Measurements from ENCODE around the gene TGFB2. TPM values are rescaled to one million over a fixed set of nuclear protein-coding genes. Genes with fewer than 3 reads are reported as not detected.
A peak's percentile ranks its signal among the peaks of the same experiment; 100 is the strongest.

TGFB2 gene
- total RNA-seq, 1 experiment from 2014 or later = 18.7 TPM

- DNase-seq (ENCODE audit: low read depth) = no peak
Measured at GRCh38 chr1:218332416-218332815, 12.7 kb upstream of the TGFB2 start.

- DNase-seq (ENCODE audit: low read depth) = peak; percentile 62
Measured at GRCh38 chr1:218336328-218336727, 8.8 kb upstream of the TGFB2 start.

- peak; percentile 44 for DNase-seq (ENCODE audit: low read depth)
Measured at GRCh38 chr1:218339267-218339831, 5.8 kb upstream of the TGFB2 start.

- no peak for DNase-seq (ENCODE audit: low read depth)
Measured at GRCh38 chr1:218341325-218341724, 3.8 kb upstream of the TGFB2 start.

- DNase-seq (ENCODE audit: low read depth) = no peak
Measured at GRCh38 chr1:218342091-218342490, 3.0 kb upstream of the TGFB2 start.

GRCh38 chr1:218345673-218346390 is 696 bp downstream of the TGFB2 start:
- peak; percentile 81 for DNase-seq (ENCODE audit: low read depth)

GRCh38 chr1:218346391-218347204 is 1.5 kb downstream of the TGFB2 start:
- DNase-seq (ENCODE audit: low read depth) = peak; percentile 48

- peak; percentile 49 for DNase-seq (ENCODE audit: low read depth)
Measured at GRCh38 chr1:218347336-218347722, 2.2 kb downstream of the TGFB2 start.

GRCh38 chr1:218347723-218348627 is 2.8 kb downstream of the TGFB2 start:
- peak; percentile 80 for DNase-seq (ENCODE audit: low read depth)

- no peak for DNase-seq (ENCODE audit: low read depth)
Measured at GRCh38 chr1:218348628-218349071, 3.5 kb downstream of the TGFB2 start.

- DNase-seq (ENCODE audit: low read depth) = peak; percentile 10
Measured at GRCh38 chr1:218349348-218350034, 4.4 kb downstream of the TGFB2 start.

GRCh38 chr1:218350035-218350525 is 4.9 kb downstream of the TGFB2 start:
- peak; percentile 13 for DNase-seq (ENCODE audit: low read depth)

- peak; percentile 56 for DNase-seq (ENCODE audit: low read depth)
Measured at GRCh38 chr1:218350801-218351266, 5.7 kb downstream of the TGFB2 start.

GRCh38 chr1:218351391-218352074 is 6.4 kb downstream of the TGFB2 start:
- DNase-seq (ENCODE audit: low read depth) = peak; percentile 62

- DNase-seq (ENCODE audit: low read depth) = peak; percentile 33
Measured at GRCh38 chr1:218352075-218352438, 6.9 kb downstream of the TGFB2 start.

GRCh38 chr1:218353656-218354055 is 8.5 kb downstream of the TGFB2 start:
- DNase-seq (ENCODE audit: low read depth) = peak; percentile 51

GRCh38 chr1:218355278-218355677 is 10.1 kb downstream of the TGFB2 start:
- no peak for DNase-seq (ENCODE audit: low read depth)

- no peak for DNase-seq (ENCODE audit: low read depth)
Measured at GRCh38 chr1:218357211-218357892, 12.2 kb downstream of the TGFB2 start.

- no peak for DNase-seq (ENCODE audit: low read depth)
Measured at GRCh38 chr1:218357893-218358232, 12.7 kb downstream of the TGFB2 start.

All from RPMI7951 (cell line).